HUDEP-2 (cell line): ENCODE data around the gene IRGC.
"Not testable (repeated sequence)": the region's sequence is repeated elsewhere in the genome, so short reads cannot be mapped to it uniquely, and the experiment has no call there.

Experiments used
- DNase-seq, 76 experiments: peaks; one replicate each; lab custom pipeline; 2025; ENCODE audit not compliant: unreplicated experiment in 76 of 76; lab: John Stamatoyannopoulos, UW

The IRGC gene

DNA sequence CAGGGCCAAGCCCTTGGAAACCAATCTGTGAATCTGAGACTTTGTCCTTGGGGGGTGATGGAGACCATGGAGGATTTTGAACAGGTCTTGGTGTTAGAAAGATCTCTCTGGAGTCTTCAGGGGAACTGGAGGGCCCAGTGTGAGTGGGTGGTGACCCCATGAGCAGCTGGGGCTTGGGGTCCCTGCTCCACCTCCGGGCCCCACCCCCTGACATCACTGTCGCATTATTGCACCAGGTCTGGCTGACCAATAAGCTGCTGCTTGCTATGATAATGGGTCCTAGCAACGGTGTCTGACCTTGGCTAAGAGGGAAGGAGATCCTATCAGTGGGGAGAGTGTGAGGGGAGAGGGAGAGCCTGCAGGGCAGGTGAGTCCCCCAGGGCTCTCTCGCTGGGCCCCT lies at the start of gene IRGC:
TSS of gene IRGC (plus strand) at position 301 of the 400 bp plus-strand sequence. CDS start 2,483 bp downstream, outside the sequence.
- no peak for DNase-seq

DNA sequence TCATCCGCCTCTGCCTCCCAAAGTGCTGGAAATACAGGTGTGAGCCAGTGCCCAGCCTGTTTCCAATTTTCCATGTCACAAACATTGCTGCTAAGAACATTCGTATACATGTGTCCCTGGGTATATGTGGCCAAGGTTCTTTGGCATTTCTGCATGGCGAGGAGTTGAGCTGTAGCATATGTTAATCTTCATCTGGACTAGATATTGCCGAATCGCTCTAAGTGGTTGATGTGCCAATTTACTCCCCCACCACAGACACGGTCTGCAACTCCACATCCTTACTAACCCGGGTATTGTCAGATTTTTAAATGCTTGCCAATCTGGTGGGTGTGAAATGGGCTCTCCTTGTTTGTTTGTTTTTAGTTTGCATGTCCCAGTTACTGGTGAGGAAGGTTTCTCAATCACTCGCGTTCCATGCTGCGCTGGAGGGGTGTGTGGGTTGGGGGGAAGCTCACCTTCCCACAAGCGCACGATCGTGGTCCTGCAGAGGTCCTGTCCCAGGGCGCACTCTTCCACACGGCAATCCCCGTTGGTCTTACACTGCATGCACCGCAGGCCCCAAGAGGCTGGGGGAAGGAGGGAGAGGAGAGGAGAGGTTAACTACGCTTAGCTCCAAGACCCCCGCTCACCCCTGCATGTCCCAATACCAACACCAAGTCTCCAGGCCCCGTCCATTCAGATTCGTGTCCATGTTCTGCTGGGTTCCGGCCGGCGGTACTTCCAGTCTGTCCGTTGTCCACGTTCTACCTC lies 48.6 kb upstream of the IRGC start:
- peak in 1 of 76 experiments; percentile 9 for DNase-seq

DNA sequence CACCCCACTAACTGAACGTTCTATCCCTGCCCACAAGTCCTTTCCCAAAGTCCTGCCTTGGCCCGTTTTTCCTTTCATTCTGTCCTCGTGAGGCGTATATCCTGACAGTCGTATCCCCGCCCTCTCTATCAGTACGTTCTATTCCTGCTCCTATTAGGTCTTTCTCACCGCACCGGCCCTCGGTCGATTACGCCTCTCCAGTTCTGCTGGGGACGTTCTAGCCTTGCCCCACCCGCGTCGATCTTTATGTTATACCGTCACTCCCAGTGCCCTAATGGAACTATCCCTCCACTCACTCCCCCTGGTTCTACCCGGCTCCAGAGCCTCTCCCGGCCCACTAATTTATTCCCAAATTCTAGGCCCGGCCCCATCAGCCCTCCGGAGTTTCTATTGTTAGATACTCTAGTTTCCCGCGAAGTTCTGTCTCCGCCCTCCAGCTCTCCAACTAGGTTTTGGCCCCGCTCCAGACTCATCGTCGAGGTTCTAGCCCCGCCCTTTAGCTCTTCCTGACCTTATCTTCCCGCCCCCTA lies 47.9 kb upstream of the IRGC start:
- DNase-seq, result peak in 11 of 76 experiments; percentile 53 to 100 (median 68)

- peak; percentile 87 to 100 (median 100) for DNase-seq
Measured at GRCh38 chr19:43668406-43669109, 47.3 kb upstream of the IRGC start.

GRCh38 chr19:43672061-43672679 lies 43.7 kb upstream of the IRGC start:
- peak in 1 of 76 experiments; percentile 15 for DNase-seq

- DNase-seq, result peak in 1 of 76 experiments; percentile 11
Measured at GRCh38 chr19:43673637-43674036, 42.2 kb upstream of the IRGC start.

DNA sequence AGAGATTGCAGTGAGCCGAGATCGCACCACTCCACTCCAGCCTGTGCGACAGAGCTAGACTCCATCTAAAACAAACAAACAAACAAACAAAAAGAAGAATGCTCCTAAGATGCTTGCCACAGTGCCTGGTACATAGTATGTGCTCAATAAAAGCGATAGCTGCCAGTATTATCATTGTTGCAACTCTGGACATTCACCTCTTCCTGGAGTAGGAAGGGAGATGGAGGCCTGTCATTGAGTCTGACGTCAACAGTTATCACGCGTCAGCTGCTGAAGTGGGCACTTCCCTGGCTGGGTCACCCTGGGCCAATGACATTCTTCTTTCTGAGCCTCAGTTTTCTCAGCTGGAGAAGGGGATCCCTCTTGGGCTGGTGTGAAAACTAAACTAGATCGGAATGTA lies 41.7 kb upstream of the IRGC start:
- DNase-seq, result no peak

DNA sequence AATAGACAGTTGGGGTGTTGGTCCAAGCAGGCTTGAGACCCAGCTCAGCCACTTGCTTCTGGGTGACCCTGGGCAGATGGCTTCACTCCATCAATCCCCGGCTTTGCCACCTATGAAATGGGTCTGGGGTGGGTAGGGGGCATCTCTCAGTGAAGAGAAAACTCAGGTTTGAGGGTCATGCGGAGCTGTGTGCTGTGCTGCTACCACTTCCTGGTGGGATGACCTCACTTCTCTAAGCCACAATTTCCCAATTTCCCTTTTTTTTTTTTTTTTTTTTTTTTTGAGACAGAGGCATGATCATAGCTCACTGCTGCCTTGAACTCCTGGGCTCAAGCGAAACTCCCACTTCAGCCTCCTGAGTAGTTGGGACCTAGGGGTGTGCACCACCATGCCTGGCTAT lies 41.3 kb upstream of the IRGC start:
- no peak for DNase-seq

DNA sequence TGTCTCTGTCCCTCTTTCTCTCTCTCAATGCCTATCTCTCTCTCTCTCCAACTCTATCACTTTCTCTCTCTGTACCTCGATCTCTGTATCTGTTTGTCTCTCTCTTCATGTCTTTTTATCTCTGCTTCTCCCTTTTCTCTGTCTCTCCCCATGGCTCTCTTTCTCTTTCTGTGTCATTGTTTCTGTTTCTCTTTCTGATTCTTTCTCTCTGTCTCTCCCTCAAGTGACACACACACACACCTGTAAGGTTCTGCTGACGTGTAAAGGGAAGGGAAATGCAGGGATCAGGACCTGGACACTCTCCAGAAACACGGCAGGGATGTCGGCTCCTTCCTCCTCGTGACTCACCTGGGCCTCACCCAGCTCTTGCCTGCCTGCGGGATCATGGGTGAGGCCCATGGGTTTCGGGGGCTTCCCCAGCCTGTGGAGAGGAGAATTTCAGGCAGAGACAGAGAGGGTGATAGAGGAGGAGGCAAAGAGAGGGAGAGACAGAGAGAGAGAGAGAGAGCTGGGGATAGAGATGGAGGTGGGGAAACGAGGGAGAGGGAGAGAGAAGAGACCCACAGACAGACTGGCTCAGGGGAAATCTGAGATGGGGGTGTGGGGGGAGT lies 40.5 kb upstream of the IRGC start:
- DNase-seq, result no peak

- no peak for DNase-seq
Measured at GRCh38 chr19:43675906-43676305, 40.0 kb upstream of the IRGC start.

DNA sequence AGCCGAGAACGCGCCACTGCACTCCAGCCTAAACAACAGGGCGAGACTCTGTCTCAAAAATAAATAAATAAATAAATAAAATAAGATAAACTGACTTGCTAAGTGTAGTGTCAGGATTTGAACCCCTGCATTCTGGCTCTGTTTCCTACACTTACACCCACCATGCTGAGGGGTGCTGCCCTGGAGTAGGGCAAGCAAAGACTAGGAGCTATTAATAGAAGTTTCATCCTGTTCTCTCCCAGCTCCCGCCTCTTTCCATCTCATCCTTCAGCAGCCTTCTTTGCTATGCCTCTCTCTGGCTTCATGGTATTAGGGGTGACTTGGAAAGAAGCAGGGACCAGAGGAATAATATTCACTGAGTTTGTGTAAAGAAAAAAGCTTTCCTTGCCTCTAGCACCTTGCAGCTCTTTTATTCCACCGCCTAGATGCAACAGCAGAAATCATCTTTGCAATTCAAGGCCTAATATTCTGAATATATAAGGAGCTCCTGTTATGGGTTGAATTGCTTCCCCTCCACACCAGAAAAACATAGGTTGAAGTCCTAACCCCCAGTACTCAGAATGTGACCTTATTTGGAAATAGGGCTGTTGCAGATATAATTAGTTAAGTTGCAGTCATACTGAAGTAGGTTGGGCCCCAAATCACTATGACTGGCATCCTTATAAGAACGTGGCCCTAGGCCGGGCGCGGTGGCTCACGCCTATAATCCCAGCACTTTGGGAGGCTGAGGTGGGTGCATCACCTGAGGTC lies 37.2 kb upstream of the IRGC start:
- DNase-seq, result no peak

DNA sequence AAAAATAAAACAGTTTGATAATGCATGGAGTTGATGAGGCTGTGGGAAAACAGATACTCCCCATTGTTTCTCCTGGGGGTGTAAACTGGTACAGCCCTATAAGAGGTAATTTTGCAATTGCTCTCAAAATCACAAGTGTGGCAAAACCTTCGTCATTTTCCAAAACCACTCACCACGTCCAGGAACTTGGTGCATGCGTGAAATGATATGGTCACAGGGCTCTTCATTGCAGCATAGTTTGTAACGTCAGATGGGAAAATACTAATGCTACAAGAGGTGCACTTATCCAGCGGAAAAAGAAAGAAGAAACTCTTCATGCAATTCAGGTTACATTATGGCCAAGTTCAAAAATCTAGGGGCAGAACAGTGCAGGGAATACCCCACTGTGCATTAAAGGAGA lies 34.1 kb upstream of the IRGC start:
- no peak for DNase-seq

- DNase-seq, result not testable (repeated sequence)
Measured at GRCh38 chr19:43682269-43682668, 33.6 kb upstream of the IRGC start.

- peak in 5 of 76 experiments; percentile 13 to 24 (median 17) for DNase-seq
Measured at GRCh38 chr19:43682824-43683661, 32.8 kb upstream of the IRGC start.

GRCh38 chr19:43683905-43684304 lies 32.0 kb upstream of the IRGC start:
- no peak for DNase-seq

GRCh38 chr19:43684326-43684725 lies 31.6 kb upstream of the IRGC start:
- DNase-seq, result no peak

GRCh38 chr19:43687660-43687997 lies 28.2 kb upstream of the IRGC start:
- no peak for DNase-seq

GRCh38 chr19:43688059-43688701 lies 27.7 kb upstream of the IRGC start:
- no peak for DNase-seq

GRCh38 chr19:43690444-43690843 lies 25.4 kb upstream of the IRGC start:
- DNase-seq, result no peak
